HG03196 (cell line): ENCODE results near the gene OSMR.

ENCODE experiments used
- ATAC-seq: cut with Tn5 transposase; IDR thresholded peaks from one replicate; pipeline ENCODE4 v1.9.1; 2021; ENCODE audit not compliant: unreplicated experiment

OSMR gene

DNA sequence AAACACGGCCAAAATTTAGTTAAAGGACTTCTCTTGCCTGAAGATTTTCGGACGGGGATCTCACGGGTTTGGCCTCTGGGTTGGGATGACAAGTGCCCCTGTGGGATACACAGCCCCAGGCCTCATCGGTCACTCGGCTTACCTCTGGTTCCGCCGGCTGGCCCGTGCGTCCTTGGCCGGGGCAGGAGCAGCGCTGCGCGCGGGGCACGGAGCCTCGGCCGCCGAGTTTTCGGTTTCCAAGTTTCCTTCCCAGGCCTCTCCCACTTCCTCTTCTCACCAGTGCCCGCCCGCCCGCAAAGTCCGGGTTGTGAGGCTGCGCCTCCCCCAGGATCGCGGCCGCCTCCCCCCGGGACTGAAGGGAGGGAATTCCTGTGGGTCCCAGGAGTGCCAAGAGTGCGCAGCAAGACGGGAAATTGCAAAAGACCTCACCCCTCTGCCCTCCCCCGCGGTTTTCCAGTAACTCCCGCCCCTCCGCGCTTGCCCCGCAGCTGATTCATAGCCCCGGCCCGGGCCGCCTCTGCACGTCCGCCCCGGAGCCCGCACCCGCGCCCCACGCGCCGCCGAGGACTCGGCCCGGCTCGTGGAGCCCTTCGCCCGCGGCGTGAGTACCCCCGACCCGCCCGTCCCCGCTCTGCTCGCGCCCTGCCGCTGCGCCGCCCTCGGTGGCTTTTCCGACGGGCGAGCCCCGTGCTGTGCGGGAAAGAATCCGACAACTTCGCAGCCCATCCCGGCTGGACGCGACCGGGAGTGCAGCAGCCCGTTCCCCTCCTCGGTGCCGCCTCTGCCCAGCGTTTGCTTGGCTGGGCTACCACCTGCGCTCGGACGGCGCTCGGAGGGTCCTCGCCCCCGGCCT, at the start of gene OSMR:
OSMR (plus strand) TSS at position 487 of the 853 bp plus-strand sequence. CDS start 23,033 bp downstream, outside the sequence.
- ATAC-seq = no peak

DNA sequence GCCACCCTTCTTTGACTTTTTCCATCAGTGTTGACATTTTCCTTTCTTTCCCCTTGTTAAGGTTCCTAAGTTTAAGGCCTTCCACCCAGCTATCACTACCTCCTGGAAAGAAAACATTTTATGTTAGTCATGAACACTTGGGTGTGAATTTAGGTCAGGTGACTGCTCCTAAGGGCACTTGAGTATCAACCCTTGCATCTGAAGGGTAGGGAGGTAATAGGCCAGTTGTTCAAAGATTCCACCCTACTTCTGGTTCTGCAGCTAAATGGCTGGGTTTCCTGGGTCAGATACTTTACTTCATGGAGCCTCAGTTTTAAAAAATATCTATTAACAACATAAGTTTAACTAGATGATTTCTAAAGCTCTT, 49.1 kb upstream of the OSMR start:
- ATAC-seq = no peak

DNA sequence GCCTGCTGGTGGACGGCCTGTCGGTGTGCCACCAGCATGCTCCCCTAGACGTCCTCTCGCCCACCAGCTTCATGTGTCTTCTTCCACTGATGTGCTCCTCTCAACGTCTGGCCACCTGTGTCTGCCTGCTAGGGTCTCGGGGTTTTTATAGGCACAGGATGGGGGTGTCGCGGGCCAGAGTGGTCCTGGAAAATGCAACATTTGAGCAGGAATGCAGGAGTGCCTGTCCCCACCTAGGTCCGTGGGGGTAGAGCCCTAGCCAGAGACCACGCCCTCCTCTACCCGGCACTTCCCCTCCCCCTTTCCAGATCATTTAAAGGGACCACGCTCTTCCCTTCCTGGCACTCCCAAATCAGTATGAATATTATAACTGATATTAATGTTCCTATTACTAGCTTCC, 48.0 kb upstream of the OSMR start:
- ATAC-seq = no peak

DNA sequence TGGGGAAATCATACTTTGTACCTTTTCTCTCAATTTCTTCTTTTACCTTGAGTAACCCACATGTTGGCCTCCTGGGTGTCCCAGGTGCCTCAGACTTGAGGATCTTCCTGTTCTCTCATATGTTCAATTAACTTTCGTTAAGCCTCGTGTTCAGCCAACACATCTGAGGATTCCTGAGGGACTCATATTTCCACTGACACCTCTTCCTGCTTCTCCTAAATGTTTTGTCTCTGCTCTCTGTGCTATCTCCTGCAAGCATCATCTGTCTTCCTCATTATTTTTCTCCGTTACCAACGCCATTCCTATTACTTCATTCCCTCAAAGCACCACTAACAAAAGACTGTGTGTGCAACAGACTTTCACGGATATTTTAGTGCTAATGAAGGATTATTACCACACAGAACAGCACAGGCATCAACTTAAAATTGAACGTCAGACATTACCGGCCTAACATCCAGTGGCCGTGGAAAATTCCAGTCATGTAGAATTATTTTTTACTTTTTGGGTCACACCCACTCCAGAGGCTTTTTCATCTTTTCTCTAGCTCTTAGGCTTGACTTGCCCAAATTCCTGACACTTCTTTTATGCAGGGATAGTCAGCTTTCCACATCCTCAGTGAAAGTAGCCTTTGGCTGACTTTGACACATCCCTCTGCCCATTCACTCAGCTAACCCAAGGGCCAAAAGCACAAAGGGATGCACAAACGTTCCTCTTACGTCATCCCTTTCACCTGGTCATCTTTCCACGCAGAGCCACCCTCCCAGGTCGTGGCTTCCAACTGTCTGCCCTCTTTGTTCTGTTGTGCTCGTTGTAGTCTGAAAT, 46.0 kb upstream of the OSMR start:
- ATAC-seq = no peak

DNA sequence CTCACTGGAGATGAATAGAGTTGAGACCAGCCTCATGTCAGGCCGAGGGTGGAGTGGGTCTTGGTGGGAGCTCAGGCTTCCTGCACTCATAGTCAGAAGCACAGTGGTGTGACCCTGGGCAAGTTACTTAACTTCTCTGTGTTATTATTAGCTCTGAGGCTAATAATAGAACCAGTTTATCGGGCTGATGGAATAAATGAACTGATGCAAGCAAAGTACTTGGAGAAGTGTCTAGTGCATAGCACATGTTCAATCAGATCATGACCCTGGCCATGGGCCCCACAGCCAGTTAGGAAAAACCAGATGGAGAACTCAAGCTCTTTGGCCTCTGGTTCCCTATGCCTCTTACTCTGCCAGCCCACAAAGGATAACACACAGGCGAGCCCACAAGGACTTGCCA, 45.3 kb upstream of the OSMR start:
- no peak for ATAC-seq

DNA sequence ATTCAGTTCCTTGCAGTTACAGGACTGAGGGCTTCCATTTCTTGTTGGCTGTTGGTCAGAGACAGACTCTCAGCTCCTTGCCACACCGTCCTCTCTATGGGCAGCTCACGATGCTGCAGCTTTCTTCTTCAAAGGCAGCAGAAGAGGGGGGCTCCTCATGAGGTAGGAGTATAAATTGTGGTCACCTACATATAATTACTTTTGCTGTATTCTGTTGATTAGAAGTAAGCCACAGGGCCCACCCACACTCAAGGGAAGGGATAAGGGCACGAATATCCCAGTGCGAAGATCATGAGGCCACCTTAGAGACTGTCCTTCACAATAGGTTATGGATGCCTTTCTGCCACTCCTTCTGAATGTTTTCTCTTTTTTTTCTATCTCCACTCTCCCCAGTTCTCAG, 43.7 kb upstream of the OSMR start:
- ATAC-seq = no peak

DNA sequence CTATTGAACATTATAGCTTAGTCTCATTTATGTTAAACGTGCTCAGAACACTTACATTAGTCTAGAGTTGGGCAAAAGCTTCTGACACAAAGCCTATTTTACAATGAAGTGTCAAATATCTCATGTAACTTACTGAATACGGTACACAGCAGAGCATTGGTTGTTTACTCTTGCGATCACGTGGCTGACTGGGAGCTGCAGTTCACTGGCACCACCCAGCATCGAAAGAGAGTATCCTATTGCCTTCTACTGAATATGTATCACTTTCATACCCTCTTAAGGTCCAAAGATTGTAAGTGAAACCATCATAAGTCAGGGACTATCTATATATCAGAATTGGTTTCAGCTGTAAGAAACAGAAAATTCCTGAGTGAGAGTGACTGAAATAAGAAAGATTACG, 42.6 kb upstream of the OSMR start:
- no peak for ATAC-seq

DNA sequence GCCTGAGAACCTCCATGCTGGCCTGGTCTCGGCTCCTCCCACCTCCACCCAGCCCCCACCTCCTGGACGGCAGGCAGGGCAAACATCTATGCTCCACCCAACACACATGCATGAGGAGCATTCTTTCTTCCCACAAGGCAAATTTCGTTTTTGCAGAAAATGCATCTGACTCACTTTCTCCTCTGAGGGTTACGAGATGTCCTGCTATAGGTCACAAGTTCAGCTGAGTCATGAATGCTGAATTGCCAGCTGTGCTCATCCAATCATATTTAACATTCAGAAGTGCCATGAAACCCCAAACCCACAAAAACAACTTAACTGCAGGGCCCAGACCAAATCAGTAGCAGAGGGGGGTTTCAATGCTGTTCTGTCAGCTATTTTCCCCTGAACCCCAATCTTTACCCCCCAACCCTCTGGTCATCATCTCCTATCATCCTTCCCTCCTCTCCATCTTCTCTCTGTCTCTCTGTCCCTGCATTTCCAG, 39.0 kb upstream of the OSMR start:
- ATAC-seq = no peak

DNA sequence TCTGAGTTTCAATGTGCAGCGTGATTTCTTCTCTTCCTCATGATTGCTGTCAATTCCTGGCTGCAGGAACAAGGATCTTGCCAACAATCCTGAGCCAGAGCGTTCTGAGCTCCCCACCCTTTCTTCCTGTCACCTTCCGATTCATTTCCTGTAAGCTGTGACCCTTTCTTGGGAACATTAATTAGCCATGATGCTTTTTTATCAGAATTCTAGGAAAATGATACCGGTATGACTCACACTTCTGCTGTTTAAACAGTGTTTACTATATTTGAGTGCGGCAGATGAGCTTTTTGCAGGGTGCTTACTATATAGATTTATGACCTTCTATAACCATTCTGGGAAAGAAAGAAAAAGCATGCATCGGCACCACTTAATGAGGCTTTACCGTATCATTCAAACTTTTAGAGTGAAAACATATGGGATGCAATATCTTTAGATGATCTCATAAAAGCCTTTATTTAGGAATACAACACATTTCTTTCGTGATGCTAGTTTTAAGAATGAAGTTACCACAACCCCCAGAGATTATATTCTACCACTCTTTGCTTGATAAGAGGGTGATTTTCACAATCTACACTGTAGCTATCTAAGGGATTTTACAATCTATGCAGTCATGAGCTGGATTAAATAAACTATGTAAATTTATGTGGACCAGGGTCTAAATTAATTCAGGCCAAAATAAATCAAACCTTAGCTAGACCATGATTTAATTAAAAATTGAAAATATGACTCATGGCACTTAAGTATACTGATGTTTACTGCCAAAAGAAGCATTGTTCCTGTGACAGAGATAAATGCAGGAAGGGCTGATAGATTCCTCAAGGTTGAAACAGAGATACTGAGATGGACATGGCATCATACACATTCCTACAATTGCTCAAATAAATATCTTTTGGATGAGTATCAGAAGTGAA, 38.0 kb upstream of the OSMR start:
- ATAC-seq = no peak

DNA sequence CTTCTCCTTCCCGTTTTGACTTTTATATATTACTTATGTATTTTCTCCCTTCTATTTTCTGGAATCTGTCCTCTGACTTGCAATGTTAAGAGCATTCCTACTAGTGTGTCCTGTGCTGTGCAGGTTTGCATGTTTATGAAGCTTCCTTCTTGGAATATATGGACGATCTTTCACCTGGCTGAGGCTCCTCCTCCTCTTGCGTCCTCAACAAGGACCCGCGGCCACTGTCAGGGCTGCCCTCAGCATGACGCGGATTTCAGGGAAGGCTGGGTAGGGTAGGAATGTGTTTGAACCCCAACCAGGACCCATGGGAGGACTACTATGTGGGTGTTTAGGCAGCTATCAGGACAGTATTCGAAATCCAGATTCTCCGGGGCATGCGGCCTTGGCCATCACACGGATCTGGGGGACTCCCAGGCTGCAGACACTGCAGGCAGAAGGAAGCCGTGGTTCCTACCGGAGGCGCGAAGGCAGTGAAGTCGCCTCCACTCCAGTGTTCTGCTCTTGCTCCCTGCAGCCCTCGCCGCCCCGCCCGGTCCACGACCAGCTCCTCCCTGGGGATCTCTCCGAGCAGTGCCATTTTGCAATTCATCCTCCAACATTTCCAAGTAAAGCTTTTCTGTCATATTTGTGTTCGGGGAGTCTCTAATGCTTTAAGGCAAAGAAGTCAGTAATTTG, 37.0 kb upstream of the OSMR start:
- ATAC-seq = no peak

DNA sequence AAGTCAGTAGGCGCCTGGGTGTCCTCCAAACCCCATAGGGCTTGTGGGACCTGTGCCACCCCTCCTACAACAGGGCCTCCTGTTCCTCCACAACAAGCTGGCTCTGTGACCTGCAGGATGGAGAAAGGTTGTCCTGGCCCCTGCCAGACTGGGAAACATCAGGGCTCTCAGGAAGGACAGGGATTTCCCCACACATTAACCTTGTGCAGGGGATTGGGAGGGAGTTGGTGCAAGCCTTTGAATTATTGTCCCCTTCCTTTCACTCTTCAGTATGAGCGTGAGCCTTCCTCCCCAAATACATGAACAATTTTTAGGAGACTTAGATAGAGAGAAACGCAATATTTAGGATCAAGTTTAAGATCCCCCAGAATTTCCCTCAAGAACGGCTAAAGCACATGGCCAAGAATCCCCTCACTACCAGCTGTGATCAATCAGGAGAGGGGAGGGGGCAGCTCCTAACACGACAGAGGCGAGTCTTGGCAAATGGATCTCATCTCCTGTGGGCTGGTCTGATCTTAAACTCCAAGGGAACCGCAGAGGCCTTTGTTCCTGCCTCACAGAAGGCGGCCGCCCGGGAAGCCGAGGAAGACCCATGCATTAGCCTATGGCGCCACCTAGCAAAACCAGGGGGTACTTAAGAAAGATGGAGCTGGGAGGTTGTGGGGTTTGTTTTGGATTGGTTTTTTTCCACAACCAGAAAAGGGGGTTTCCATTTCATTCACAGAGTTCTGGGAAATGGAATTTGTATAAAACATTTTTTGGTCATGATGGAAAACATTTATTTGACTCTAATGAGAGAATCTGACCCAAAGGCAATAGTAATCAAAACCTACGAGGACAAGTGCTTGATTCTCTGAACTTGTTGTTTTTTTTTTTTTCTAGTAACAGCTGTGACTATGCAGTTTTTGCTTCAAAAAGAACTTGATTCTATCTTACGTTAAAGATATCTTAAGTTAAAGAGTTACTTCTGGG, 36.1 kb upstream of the OSMR start:
- ATAC-seq = no peak

DNA sequence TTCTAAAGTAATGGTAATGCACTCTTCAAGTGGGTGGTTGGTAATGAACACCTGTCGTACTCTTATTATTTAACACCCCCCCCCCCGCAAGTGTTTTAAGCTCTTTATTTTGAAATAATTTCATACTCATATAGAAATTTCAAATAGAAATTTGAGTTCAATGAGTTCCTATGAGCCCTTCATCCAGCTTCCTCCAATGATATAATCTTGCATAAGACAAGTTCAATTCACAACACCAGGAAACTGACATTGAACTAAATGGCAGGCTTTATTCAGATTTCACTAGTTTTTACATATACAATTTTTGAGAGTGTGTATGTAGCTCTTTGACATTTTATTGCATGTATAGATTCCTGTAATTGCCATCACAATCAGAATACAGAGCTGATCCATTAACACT, 30.9 kb upstream of the OSMR start:
- no peak for ATAC-seq

DNA sequence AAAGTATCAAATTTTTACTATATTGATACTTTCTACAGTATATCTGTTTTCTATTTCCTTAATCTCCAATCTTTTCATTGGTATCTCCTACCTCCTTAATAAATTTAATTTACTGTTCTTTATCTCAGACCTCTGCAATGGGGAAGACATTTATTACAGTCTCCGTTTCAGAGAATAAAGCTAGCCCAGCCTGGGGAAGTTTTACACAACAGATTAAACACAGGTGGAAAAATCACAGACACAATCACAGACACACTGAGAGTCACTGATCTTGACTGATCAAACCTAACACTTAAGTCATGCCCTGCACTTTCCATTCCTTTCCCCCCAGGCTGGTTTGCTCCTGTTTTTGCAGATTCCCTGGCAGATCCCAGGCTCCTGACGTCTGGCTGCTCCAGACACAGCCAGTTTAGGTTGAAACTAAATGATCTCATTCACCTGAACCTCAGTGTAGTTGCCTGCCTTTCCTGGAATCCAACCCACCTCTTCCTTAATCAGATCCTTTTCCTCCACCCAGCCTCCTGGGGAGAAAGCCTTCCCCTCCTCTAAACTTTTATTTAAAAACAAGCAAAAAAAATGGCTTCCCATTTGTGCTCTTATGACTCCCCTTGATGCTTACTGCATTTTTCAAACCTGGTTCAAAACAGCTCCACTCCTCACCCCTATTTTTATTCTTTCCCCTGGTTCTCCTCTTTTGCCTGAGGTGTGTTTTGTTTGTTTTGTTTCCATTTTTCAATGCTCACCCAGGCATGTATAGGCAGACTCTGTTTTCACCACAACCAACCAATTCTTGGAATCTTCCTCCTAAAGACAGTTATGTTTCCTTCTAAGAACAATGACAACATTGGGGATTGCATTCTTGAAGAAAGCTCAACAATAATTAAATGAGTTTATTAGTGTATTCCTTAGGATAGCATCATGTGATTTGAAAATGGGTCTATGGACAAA, 29.5 kb upstream of the OSMR start:
- no peak for ATAC-seq

DNA sequence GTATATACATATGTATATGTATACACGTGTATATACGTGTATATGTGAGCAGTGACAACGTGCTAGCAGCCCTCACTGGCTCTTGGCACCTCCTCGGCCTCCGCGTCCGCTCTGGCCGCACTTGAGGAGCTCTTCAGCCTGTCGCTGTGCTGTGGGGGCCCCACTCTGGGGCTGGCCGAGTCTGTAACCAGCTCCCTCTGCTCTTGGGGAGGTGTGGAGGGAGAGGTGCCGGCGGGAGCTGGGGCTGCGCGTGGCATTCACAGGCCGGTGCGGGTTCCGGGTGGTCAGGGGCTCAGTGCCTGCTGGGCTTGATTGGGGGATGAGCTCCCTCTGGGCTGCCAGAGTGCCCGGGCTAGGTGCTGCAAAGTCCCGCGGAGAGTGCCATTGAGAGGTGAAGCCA, 24.1 kb upstream of the OSMR start:
- ATAC-seq = no peak

DNA sequence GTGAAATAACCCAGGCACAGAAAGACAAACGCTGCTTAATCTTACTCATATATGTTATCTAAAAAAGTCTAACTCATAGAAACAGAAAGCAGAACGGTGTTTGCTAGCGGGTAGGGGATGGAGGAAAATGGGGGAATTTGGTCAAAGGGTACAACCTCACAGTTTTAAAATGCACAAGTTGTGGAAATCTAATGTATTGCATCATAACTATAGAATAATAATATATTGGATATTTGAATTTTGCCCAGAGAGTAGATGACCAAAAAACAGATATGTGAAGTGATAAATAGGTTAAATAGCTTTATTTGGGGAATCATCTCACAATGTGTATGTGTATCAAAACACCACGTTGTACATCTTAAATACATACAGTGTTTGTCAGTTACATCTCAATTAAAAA, 22.3 kb upstream of the OSMR start:
- no peak for ATAC-seq

DNA sequence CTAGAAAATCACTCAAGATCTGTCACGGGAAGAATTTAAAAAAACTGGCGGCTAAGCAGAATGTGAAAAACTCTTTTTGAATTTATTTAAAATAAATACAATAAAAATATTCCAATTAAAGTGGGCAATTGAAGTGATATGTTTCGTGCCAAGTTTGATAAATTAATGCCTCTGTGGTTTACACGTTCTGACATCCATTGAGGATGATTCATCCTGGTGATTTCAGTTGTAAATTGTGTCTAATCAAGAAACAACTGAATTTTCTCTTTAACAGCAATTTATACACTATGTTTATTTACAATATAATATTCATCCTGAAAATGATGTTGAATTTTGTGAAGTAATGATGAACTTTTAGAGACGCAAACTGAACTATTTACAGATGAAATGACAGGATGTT, 21.0 kb upstream of the OSMR start:
- ATAC-seq = no peak

DNA sequence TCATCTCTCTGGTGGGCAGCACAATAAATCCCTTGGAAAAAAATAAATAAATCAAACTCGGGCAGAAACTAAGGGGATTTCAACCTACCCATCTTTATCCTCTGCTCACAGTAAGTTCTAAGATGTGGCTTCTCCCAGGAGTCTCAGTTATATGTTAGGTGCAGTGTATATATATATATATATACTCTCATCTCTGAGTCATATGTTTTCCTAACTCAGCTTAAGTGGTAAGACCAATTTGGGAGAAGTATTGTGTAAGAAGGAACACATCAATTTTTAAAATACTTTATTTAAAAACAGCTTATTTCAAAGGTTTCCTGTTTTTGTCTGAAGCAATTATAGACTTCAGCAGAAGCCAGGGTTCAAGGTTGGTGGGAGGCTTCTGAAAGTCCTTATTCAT, 20.3 kb upstream of the OSMR start:
- ATAC-seq = no peak

DNA sequence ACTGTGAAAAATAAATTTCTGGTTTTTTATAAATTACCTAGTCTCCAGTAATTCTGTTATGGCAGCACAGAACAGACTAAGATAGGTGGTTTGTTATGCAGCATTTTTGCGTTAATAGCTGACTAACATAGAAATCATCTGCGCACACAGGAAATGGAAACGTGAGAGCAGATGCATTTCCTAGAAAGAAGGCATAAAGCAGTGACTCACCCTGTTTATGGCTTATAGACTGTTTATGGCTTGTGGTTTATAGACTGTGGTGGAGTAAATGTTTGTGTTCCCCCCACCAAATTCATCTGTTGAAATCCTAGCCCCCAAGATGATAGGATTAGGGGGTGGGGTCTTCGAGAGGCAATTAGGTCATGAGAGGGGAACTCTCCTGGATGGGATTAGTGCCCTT, 18.3 kb upstream of the OSMR start:
- no peak for ATAC-seq
